HepG2 (cell line): ENCODE data around the gene METTL13. TPM values are rescaled to one million over a fixed set of nuclear protein-coding genes. Genes with fewer than 3 reads are reported as not detected.

Source experiments
- ATAC-seq: fragments of 200-7000 bp; cut with Tn5 transposase; 3 replicates; pipeline ENCODE4 v1.9.1; 2020; ENCODE audit warnings: mild to moderate bottlenecking, moderate library complexity
- BruUV-seq: library from RNA; stranded (reverse); fragments of 400-500 nt; replicated peaks from 2 replicates; lab custom pipeline; 2021; lab: Mats Ljungman, UMichigan
- CTCF ChIA-PET: fragments of 300-600 bp; formaldehyde crosslinking; extraction: SDS; loops from one replicate; lab custom pipeline; 2021; ENCODE audit warnings: low total read pairs, inconsistent platforms, low intra/inter-chr PET ratio; lab: Yijun Ruan, JAX
- POLR2A ChIA-PET: fragments of 350-600 bp; sonication (Branson Sonifier 250); formaldehyde crosslinking; loops from one replicate; lab custom pipeline; 2020; ENCODE audit warnings: antibody characterized with exemption, inconsistent platforms; lab: Yijun Ruan, JAX
- DNase-seq: peaks from one replicate; pipeline ENCODE4 v3.0.0-alpha.2; 2015; ENCODE audit warnings: low spot score
- FAIRE-seq: peaks from 3 replicates; lab custom pipeline; 2011; peaks lifted over from hg19 to GRCh38; lab: Jason Lieb, UNC
- H2AFZ ChIP-seq: one replicate; pipeline ENCODE4 v1.6.1; 2011; ENCODE audit warnings: low read length, inconsistent platforms
- H3K27ac ChIP-seq: fragments of 300-600 bp; 3 replicates; pipeline ENCODE4 v1.8.0; 2011; ENCODE audit warnings: mixed run types, mild to moderate bottlenecking, mixed read lengths, low read length, inconsistent platforms; ENCODE audit not compliant: insufficient read depth; ENCODE audit errors: extremely low read length
- H3K27me3 ChIP-seq, 2 experiments: fragments of 200-600 bp in 1 of 2; 2 replicates in 1 of 2; 3 replicates in 1 of 2; pipeline versions ENCODE4 v1.6.0 to v1.8.0; 2011; ENCODE audit warnings: low read length in 2 of 2, mild to moderate bottlenecking in 2 of 2, moderate library complexity in 2 of 2, inconsistent platforms in 1 of 2; ENCODE audit not compliant: insufficient read depth in 2 of 2, control insufficient read depth in 1 of 2
- H3K36me3 ChIP-seq, 2 experiments: fragments of 200-600 bp in 1 of 2; replicated peaks in 1 of 2; 2 replicates in 1 of 2; 3 replicates in 1 of 2; pipeline versions ENCODE4 v1.5.1 to v1.8.0; 2011; ENCODE audit warnings: low read length in 2 of 2, inconsistent platforms in 1 of 2; ENCODE audit not compliant: insufficient read depth in 2 of 2, control insufficient read depth in 1 of 2
- H3K4me1 ChIP-seq: 2 replicates; pipeline ENCODE4 v1.5.1; 2012; ENCODE audit warnings: low read length, inconsistent platforms; ENCODE audit not compliant: insufficient read depth
- H3K4me2 ChIP-seq: 2 replicates; pipeline ENCODE4 v1.6.0; 2011; ENCODE audit warnings: low read depth, low read length, inconsistent platforms
- H3K4me3 ChIP-seq, 3 experiments: fragments of 200-600 bp in 1 of 3; sonication (generic), shearing (Covaris generic) in 1 of 3; replicated peaks in 1 of 3; 2 replicates each; pipeline ENCODE4 v1.5.1; 2011 to 2016; ENCODE audit warnings: low read length in 3 of 3, inconsistent platforms in 2 of 3, low read depth in 2 of 3, mild to moderate bottlenecking in 2 of 3, control low read depth in 1 of 3, mixed read lengths in 1 of 3; ENCODE audit not compliant: insufficient read depth in 1 of 3
- H3K79me2 ChIP-seq: one replicate; pipeline ENCODE4 v1.6.1; 2011; ENCODE audit warnings: low read length, inconsistent platforms; ENCODE audit not compliant: insufficient read depth
- H3K9ac ChIP-seq: 2 replicates; pipeline ENCODE4 v1.6.0; 2011; ENCODE audit warnings: mild to moderate bottlenecking, low read depth, low read length, inconsistent platforms; ENCODE audit not compliant: insufficient read depth
- H3K9me3 ChIP-seq: 2 replicates; pipeline ENCODE4 v1.5.1; 2012; ENCODE audit warnings: mild to moderate bottlenecking, low read length
- H4K20me1 ChIP-seq: 2 replicates; pipeline ENCODE4 v1.6.0; 2011; ENCODE audit warnings: inconsistent platforms, mild to moderate bottlenecking, low read length, moderate library complexity; ENCODE audit not compliant: insufficient read depth
- EED ChIP-seq: sonication (generic); formaldehyde crosslinking; IDR thresholded peaks from 2 replicates; pipeline ENCODE4 v1.5.0; 2020; ENCODE audit warnings: mild to moderate bottlenecking, missing genetic modification reagents
- NR2F6 ChIP-seq, 2 experiments: IDR thresholded peaks; 2 replicates each; pipeline ENCODE4 v1.6.1; 2016; ENCODE audit warnings: antibody characterized with exemption in 1 of 2, mild to moderate bottlenecking in 1 of 2
- RELA ChIP-seq: sonication (generic); formaldehyde crosslinking; IDR thresholded peaks from 2 replicates; pipeline ENCODE4 v1.4.0; 2020; ENCODE audit warnings: missing genetic modification reagents
- ZNF383 ChIP-seq: sonication (generic); formaldehyde crosslinking; IDR thresholded peaks from 2 replicates; pipeline ENCODE4 v1.4.0; 2020; ENCODE audit warnings: missing genetic modification reagents, mild to moderate bottlenecking, borderline replicate concordance
- ZNF577 ChIP-seq: sonication (generic); formaldehyde crosslinking; IDR thresholded peaks from 2 replicates; pipeline ENCODE4 v1.4.0; 2020; ENCODE audit warnings: mild to moderate bottlenecking, low read depth, missing genetic modification reagents, borderline replicate concordance
- WGBS: methylation state at CpG from one replicate; pipeline ENCODE4 v1.1.6; 2017; ENCODE audit warnings: low lambda C conversion rate; 5-methylcytosine and 5-hydroxymethylcytosine counted together
- in situ Hi-C: cut with HindIII; loops from 2 replicates; pipeline ENCODE4 v1.10.0; 2017; ENCODE audit warnings: low pct_unique_long_range_greater_than_20kb; ENCODE audit not compliant: extremely low pct_ligation_motif_present
- intact Hi-C: fragments of 100-400 bp; cut with micrococcal nuclease; formaldehyde crosslinking; loops from one replicate; pipeline ENCODE4 v1.10.0; 2022; ENCODE audit not compliant: unreplicated experiment
- polyA plus RNA-seq, 8 experiments: library from polyadenylated mRNA; depleted of rRNA in 3 of 8; stranded (reverse) in 7 of 8; unstranded in 1 of 8; fragments of >200 nt; fragmentation: Illumina TruSeq in 4 of 8; extraction: Trizol in 4 of 8; gene quantifications; 2 replicates each; pipeline versions ENCODE4 v1.2.1 to v1.2.3, GENCODE V29; 2011 to 2016; ENCODE audit warnings: low read depth in 4 of 8, missing spikeins in 1 of 8, mixed read lengths in 1 of 8; ENCODE audit not compliant: insufficient read depth in 1 of 8
- total RNA-seq, 5 experiments: library from RNA; depleted of rRNA; stranded (reverse); fragments of >200 nt; fragmentation: Illumina TruSeq; extraction: Trizol; gene quantifications; 2 replicates each; pipeline ENCODE4 v1.2.3, GENCODE V29; 2016; ENCODE audit warnings: low read depth in 1 of 5
- TF ChIP-seq, protein P1 (sequence below): sonication (generic); formaldehyde crosslinking; IDR thresholded peaks from 2 replicates; pipeline ENCODE4 v1.5.0; 2020; ENCODE audit warnings: missing genetic modification reagents
- TF ChIP-seq, protein P2 (sequence below): sonication (generic); formaldehyde crosslinking; IDR thresholded peaks from 2 replicates; pipeline ENCODE4 v1.8.1; 2023; ENCODE audit warnings: missing genetic modification reagents, mild to moderate bottlenecking, borderline replicate concordance
- TF ChIP-seq, protein P3 (sequence below): sonication (generic); formaldehyde crosslinking; conservative IDR thresholded peaks from 2 replicates; pipeline ENCODE4 v1.8.0; 2022; ENCODE audit warnings: missing genetic modification reagents
- TF ChIP-seq, protein P4 (sequence below): IDR thresholded peaks from 2 replicates; pipeline ENCODE4 v1.6.1; 2016; ENCODE audit warnings: missing biosample characterization, missing genetic modification reagents, low read depth
- TF ChIP-seq, protein P5 (sequence below): sonication (generic); formaldehyde crosslinking; IDR thresholded peaks from 2 replicates; pipeline ENCODE4 v1.5.0; 2020; ENCODE audit warnings: mild to moderate bottlenecking, missing genetic modification reagents, borderline replicate concordance
- TF ChIP-seq, protein P6 (sequence below): sonication (generic); formaldehyde crosslinking; IDR thresholded peaks from 2 replicates; pipeline ENCODE4 v1.8.1; 2023; ENCODE audit warnings: mild to moderate bottlenecking, missing genetic modification reagents

The METTL13 gene
- total and polyA plus RNA-seq, 2 of the 13 experiments (the other 11 are each of a cell fraction or from before 2014, with no cell fraction given), result 18.6 to 22.8 TPM

DNA sequence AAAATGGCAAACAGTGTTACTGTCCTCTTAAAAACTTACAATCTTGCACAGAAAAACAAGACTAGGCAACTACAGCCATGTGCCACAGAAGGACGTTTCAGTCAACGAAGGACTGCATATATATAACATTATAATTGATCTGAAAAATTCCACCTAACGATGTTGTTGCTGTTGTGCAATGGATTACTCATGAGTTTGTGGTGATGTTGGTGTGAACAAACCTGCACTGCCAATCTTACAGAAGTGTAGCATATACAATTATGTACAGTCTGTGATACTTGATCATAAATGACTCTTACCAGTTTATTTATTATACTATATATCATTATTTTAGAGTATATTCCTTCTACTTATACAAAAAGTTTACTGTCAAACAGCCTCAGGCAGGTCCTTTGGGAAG is 32.8 kb upstream of the METTL13 start:
- H3K9ac ChIP-seq, result no peak overlapping the region
- no TSS peak for BruUV-seq
- DNase-seq, result no peak
- no peaks in the 10 kb centered on the region for H3K79me2 ChIP-seq
- H3K4me3 ChIP-seq, result no peak overlapping the region
- H3K4me2 ChIP-seq, result no peak overlapping the region
- WGBS, result 6% methylated on average over 3 of the region's 3 CpGs
- no peaks in the 10 kb centered on the region for H4K20me1 ChIP-seq
- CTCF ChIA-PET, result no interaction called here
- H2AFZ ChIP-seq, result no peak overlapping the region
- in situ Hi-C loops, result no loop called here
- peaks cover 3% of the 10 kb centered on the region for H3K4me1 ChIP-seq
- H3K9me3 ChIP-seq, result no peaks in the 10 kb centered on the region
- H3K36me3 ChIP-seq, result no peaks in the 10 kb centered on the region
- intact Hi-C loops, result no loop called here
- TF ChIP-seq, protein P1, sequence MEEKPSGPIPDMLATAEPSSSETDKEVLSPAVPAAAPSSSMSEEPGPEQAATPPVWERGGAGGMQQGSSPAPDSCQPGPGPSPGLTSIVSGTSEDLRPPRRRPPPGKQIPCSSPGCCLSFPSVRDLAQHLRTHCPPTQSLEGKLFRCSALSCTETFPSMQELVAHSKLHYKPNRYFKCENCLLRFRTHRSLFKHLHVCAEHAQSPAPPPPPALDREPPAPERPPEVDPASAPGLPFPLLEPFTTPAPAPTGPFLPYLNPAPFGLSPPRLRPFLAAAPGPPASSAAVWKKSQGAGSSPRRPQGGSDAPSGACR (CRISPR knock-in tag), result no peak
- TF ChIP-seq, protein P2, sequence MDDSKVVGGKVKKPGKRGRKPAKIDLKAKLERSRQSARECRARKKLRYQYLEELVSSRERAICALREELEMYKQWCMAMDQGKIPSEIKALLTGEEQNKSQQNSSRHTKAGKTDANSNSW (CRISPR knock-in tag), result no peak
- TF ChIP-seq, protein P3, sequence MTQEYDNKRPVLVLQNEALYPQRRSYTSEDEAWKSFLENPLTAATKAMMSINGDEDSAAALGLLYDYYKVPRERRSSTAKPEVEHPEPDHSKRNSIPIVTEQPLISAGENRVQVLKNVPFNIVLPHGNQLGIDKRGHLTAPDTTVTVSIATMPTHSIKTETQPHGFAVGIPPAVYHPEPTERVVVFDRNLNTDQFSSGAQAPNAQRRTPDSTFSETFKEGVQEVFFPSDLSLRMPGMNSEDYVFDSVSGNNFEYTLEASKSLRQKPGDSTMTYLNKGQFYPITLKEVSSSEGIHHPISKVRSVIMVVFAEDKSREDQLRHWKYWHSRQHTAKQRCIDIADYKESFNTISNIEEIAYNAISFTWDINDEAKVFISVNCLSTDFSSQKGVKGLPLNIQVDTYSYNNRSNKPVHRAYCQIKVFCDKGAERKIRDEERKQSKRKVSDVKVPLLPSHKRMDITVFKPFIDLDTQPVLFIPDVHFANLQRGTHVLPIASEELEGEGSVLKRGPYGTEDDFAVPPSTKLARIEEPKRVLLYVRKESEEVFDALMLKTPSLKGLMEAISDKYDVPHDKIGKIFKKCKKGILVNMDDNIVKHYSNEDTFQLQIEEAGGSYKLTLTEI (CRISPR knock-in tag), result no peak
- TF ChIP-seq ZNF577 (no peak), NR2F6 (IDR thresholded peaks at IDR 0.05) (no peak), NR2F6 (CRISPR knock-in tag; IDR thresholded peaks at IDR 0.05) (no peak), EED (CRISPR knock-in tag) (no peak), ZNF383 (CRISPR knock-in tag) (no peak), RELA (no peak)
- TF ChIP-seq, protein P4, sequence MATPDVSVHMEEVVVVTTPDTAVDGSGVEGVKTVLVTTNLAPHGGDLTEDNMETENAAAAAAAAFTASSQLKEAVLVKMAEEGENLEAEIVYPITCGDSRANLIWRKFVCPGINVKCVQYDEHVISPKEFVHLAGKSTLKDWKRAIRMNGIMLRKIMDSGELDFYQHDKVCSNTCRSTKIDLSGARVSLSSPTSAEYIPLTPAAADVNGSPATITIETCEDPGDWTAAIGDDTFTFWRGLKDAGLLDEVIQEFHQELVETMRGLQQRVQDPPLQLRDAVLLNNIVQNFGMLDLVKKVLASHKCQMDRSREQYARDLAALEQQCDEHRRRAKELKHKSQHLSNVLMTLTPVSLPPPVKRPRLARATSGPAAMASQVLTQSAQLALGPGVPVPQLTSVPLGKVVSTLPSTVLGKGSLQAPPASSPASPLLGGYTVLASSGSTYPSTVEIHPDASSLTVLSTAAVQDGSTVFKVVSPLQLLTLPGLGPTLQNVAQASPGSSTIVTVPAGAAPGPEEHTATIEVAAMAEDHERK (CRISPR knock-in tag), result no peak
- TF ChIP-seq, protein P5, sequence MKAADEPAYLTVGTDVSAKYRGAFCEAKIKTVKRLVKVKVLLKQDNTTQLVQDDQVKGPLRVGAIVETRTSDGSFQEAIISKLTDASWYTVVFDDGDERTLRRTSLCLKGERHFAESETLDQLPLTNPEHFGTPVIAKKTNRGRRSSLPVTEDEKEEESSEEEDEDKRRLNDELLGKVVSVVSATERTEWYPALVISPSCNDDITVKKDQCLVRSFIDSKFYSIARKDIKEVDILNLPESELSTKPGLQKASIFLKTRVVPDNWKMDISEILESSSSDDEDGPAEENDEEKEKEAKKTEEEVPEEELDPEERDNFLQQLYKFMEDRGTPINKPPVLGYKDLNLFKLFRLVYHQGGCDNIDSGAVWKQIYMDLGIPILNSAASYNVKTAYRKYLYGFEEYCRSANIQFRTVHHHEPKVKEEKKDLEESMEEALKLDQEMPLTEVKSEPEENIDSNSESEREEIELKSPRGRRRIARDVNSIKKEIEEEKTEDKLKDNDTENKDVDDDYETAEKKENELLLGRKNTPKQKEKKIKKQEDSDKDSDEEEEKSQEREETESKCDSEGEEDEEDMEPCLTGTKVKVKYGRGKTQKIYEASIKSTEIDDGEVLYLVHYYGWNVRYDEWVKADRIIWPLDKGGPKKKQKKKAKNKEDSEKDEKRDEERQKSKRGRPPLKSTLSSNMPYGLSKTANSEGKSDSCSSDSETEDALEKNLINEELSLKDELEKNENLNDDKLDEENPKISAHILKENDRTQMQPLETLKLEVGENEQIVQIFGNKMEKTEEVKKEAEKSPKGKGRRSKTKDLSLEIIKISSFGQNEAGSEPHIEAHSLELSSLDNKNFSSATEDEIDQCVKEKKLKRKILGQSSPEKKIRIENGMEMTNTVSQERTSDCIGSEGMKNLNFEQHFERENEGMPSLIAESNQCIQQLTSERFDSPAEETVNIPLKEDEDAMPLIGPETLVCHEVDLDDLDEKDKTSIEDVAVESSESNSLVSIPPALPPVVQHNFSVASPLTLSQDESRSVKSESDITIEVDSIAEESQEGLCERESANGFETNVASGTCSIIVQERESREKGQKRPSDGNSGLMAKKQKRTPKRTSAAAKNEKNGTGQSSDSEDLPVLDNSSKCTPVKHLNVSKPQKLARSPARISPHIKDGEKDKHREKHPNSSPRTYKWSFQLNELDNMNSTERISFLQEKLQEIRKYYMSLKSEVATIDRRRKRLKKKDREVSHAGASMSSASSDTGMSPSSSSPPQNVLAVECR, result no peak
- TF ChIP-seq, protein P6, sequence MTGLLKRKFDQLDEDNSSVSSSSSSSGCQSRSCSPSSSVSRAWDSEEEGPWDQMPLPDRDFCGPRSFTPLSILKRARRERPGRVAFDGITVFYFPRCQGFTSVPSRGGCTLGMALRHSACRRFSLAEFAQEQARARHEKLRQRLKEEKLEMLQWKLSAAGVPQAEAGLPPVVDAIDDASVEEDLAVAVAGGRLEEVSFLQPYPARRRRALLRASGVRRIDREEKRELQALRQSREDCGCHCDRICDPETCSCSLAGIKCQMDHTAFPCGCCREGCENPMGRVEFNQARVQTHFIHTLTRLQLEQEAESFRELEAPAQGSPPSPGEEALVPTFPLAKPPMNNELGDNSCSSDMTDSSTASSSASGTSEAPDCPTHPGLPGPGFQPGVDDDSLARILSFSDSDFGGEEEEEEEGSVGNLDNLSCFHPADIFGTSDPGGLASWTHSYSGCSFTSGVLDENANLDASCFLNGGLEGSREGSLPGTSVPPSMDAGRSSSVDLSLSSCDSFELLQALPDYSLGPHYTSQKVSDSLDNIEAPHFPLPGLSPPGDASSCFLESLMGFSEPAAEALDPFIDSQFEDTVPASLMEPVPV (CRISPR knock-in tag), result no peak
- POLR2A ChIA-PET, result interaction anchor here (0.7 kb wide), 1 partner anchor 290 kb away, joined by 5 read pairs; no protein-coding TSS in a partner anchor
- 0 out of 5 replicates have a peak, but pooled peaks cover 0 to 3% of the 10 kb centered on the region in 2 experiments for H3K27me3 ChIP-seq
- no peak for FAIRE-seq
- ATAC-seq, result no peak
- no peak overlapping the region for H3K27ac ChIP-seq
